Subcutaneous abdominal adipose tissue (tissue), 5 donors: ENCODE measurements around the gene JPH2.
"Not testable (repeated sequence)": the region's sequence is repeated elsewhere in the genome, so short reads cannot be mapped to it uniquely, and the experiment has no call there.

ENCODE experiments used
- H3K27ac ChIP-seq: one replicate; pipeline ENCODE4 v1.7.0; 2013; ENCODE audit warnings: low read depth, mild to moderate bottlenecking, inconsistent platforms, low read length, moderate library complexity
- H3K27me3 ChIP-seq, 5 donors: one replicate each; pipeline ENCODE4 v1.7.0; 2013; ENCODE audit warnings: low read length in 5 of 5, inconsistent platforms in 1 of 5; ENCODE audit not compliant: control insufficient read depth in 5 of 5, insufficient read depth in 4 of 5
- H3K36me3 ChIP-seq, 5 donors: one replicate each; pipeline ENCODE4 v1.7.0; 2013; ENCODE audit warnings: low read length in 5 of 5; ENCODE audit not compliant: control insufficient read depth in 5 of 5, insufficient read depth in 5 of 5
- H3K4me1 ChIP-seq, 5 donors: one replicate each; pipeline ENCODE4 v1.7.0; 2013; ENCODE audit warnings: low read length in 5 of 5, mild to moderate bottlenecking in 3 of 5, moderate library complexity in 1 of 5; ENCODE audit not compliant: control insufficient read depth in 5 of 5, insufficient read depth in 5 of 5
- H3K4me3 ChIP-seq, 5 donors: one replicate each; pipeline ENCODE4 v1.7.0; 2013; ENCODE audit warnings: low read length in 5 of 5, low read depth in 1 of 5
- H3K9ac ChIP-seq, 5 donors: one replicate each; pipeline ENCODE4 v1.7.0; 2013; ENCODE audit warnings: low read length in 5 of 5, mild to moderate bottlenecking in 4 of 5, moderate library complexity in 3 of 5
- H3K9me3 ChIP-seq, 5 donors: one replicate each; pipeline ENCODE4 v1.7.0; 2013; ENCODE audit warnings: low read length in 5 of 5; ENCODE audit not compliant: control insufficient read depth in 5 of 5
- donor health status: healthy.
- donor health status: healthy.
- donor health status: healthy.
- donor health status: healthy.
- donor health status: healthy.

Gene JPH2

DNA sequence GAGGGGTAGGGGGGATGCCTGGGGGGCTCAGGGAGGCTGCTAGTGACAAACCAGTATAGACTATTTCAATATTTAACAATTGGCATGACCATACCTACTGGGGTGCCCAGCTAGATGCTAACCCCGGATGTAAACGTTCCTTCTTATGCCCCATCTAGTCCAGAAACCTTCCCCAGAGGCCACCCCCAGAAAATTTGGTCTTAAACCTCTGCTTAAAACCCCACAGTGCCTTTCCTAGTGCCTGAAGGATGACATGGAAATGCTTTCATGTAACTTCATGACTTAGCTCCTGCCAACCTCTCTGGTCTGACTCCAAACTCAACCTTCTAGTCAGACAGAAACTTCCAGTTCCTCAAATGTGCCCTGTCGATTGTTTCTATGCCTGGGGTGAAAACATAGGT lies 52.0 kb downstream of the JPH2 start:
- Histone ChIP-seq H3K27me3 (peaks cover 0 to 8% (median 0%) of the 10 kb centered on the region in 5 donors), H3K27ac (no peak overlapping the region), H3K9ac (no peak overlapping the region), H3K36me3 (no peaks in the 10 kb centered on the region), H3K9me3 (no peaks in the 10 kb centered on the region), H3K4me1 (peaks cover 0 to 4% (median 0%) of the 10 kb centered on the region in 5 donors), H3K4me3 (no peak overlapping the region)

DNA sequence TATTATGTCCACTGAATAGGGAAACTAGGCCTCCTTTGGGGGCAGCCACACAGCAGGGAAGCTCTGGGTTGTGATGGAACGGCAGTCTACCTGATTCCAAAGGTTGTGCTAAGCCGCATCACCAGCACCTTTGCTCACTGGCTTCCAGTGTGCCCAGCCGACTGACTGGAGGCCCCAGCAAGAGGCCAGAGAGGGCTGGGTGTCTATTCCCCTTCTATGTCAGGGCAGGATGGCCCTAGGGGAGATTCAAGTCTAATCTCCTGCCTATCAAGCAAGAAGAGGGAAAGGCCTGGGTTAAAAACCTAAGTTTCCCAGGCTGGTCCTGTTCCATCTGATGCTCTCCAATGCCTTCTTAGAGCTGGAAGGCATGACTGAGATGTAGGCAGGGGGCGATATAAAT lies 53.6 kb downstream of the JPH2 start:
- Histone ChIP-seq H3K4me1 (peaks cover 0 to 2% (median 0%) of the 10 kb centered on the region in 5 donors), H3K36me3 (no peaks in the 10 kb centered on the region), H3K27ac (no peak overlapping the region)

DNA sequence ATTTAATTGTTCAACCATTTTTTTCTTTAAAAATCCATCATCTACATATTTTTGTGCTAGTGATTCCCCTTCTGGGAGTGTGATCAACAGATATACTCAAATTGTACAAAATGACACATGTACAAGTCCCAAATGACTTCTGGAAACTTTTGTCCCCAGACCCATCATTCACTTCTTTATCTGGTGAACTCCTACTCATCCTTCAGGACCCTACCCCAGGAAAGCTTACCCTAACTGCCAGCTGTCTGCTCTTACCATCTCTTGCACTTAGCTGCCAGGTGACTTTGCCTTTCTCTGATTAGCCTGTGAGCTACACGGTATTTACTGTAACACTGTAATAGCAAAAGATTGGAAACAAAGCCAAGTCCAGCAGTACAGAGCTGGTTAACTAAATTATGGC lies 55.3 kb downstream of the JPH2 start:
- Histone ChIP-seq H3K9me3 (no peaks in the 10 kb centered on the region), H3K27me3 (peaks cover 0 to 2% (median under 1%) of the 10 kb centered on the region in 5 donors), H3K27ac (no peak overlapping the region), H3K4me1 (no peaks in the 10 kb centered on the region), H3K9ac (no peak overlapping the region), H3K4me3 (no peak overlapping the region), H3K36me3 (no peaks in the 10 kb centered on the region)

More for the DNA sequence above, 53.6 kb downstream of the JPH2 start:
- H3K27me3 ChIP-seq = peaks cover 0 to 8% (median 0%) of the 10 kb centered on the region in 5 donors
- no peak overlapping the region for H3K4me3 ChIP-seq
- H3K9ac ChIP-seq = no peak overlapping the region
- H3K9me3 ChIP-seq = no peaks in the 10 kb centered on the region

DNA sequence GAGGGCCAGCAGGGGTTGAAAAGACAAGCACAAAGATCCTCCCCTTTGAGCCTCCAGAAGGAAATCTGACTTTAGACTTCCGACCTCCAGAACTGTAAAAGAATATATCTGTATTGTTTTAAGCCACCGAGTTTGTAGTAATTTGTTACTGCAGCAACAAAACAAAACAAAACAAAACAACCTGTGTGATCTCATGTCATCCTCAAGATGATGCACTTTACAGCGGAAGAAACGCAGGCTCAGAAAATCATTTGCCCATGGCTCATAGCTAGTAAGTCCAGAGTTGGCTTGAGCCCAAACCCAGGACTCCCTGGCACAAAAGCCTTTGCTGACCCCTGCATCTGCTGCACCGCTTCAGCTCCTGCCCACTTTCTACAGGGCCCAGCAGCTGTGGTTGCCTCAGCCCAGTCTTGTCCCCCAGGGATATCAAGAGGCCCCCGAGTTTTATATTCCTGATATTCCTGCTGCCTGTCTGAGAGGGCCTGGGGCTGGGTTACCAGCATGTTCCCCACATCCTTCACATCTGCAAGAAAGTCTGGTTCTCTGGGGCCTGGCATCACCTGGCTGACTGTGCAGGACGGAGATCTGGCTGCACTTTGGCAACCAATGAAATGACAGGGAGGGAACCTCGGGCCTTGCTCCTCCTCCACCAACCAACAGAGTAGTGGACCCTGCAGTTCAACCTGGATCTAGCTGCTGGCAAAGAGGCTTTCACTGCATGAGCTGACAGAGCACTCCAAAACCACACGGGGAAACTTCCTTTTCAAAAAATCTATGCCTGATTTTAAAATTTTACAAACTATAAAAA lies 56.9 kb downstream of the JPH2 start:
- H3K4me3 ChIP-seq = no peak overlapping the region
- H3K27ac ChIP-seq = no peak overlapping the region
- no peaks in the 10 kb centered on the region for H3K9me3 ChIP-seq
- H3K9ac ChIP-seq = no peak overlapping the region
- H3K4me1 ChIP-seq = no peaks in the 10 kb centered on the region
- no peaks in the 10 kb centered on the region for H3K36me3 ChIP-seq
- H3K27me3 ChIP-seq = peaks cover 0 to 5% (median 3%) of the 10 kb centered on the region in 5 donors

DNA sequence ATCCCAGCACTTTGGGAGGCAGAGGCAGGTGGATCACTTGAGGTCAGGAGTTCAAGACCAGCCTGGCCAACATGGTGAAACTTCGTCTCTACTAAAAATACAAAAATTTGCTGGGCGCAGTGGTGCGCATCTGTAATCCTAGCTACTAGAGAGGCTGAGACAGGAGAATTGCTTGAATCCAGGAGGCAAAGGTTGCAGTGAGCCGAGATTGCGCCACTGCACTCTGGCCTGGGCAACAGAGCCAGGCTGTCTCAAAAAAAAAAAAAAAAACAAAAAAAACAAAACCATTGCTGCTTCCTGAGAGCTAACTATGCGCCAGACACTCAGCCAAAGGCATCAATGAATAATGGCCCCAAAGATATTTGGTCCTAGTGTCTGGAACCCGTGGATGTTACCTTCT lies 57.7 kb downstream of the JPH2 start:
- H3K4me1 ChIP-seq, H3K9ac ChIP-seq, H3K27ac ChIP-seq, H3K36me3 ChIP-seq, H3K9me3 ChIP-seq, H3K27me3 ChIP-seq, H3K4me3 ChIP-seq: not testable (repeated sequence)

- H3K27me3 ChIP-seq = peaks cover 3 to 13% (median 5%) of the 10 kb centered on the region in 5 donors
- no peak overlapping the region for H3K9ac ChIP-seq
- H3K4me1 ChIP-seq = no peaks in the 10 kb centered on the region
- H3K4me3 ChIP-seq = no peak overlapping the region
- no peak overlapping the region for H3K27ac ChIP-seq
- H3K36me3 ChIP-seq = no peaks in the 10 kb centered on the region
- H3K9me3 ChIP-seq = no peaks in the 10 kb centered on the region
Observed at GRCh38 chr20:44126445-44126844, 60.5 kb downstream of the JPH2 start.

GRCh38 chr20:44125332-44126127 lies 61.5 kb downstream of the JPH2 start:
- no peak overlapping the region for H3K4me3 ChIP-seq
- H3K36me3 ChIP-seq = no peaks in the 10 kb centered on the region
- no peaks in the 10 kb centered on the region for H3K9me3 ChIP-seq
- no peak overlapping the region for H3K27ac ChIP-seq
- H3K4me1 ChIP-seq = no peaks in the 10 kb centered on the region
- no peak overlapping the region for H3K9ac ChIP-seq
- H3K27me3 ChIP-seq = peaks cover 3 to 13% (median 5%) of the 10 kb centered on the region in 5 donors

DNA sequence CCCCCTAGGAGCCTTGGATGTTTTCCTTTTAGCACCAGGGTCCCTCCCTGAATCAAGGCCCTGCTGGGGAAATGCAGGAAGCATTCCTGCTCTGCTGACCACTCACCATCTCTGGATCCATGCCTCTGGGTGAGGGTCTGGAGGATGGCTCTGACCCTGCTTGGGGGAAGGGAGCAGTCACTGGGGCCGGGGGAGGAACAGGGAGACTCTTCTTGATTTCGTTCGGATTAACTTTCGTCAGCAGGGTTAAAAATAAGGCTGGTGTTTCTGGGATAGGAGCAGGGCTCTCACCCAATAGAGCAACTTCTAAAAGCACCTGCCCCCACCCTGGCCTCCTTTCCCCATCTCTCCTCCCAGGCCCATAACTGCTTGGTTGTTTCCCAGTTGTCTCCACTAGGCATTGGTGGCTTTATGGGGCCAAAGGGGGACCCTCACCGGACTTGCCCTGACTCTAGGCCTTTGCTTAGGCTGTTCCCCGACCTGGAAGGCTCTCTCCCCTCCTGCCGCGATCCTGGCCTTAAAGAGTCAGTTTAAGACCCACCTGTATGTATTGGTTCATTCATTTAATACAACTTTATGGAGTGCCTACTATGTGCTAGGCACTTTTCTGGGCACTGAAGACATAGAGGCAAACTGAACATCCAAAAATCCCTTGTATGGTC lies 63.0 kb downstream of the JPH2 start:
- no peaks in the 10 kb centered on the region for H3K9me3 ChIP-seq
- H3K27ac ChIP-seq = no peak overlapping the region
- H3K27me3 ChIP-seq = peaks cover 3 to 13% (median 5%) of the 10 kb centered on the region in 5 donors
- H3K4me3 ChIP-seq = no peak overlapping the region
- H3K36me3 ChIP-seq = no peaks in the 10 kb centered on the region
- no peak overlapping the region for H3K9ac ChIP-seq
- H3K4me1 ChIP-seq = no peaks in the 10 kb centered on the region

DNA sequence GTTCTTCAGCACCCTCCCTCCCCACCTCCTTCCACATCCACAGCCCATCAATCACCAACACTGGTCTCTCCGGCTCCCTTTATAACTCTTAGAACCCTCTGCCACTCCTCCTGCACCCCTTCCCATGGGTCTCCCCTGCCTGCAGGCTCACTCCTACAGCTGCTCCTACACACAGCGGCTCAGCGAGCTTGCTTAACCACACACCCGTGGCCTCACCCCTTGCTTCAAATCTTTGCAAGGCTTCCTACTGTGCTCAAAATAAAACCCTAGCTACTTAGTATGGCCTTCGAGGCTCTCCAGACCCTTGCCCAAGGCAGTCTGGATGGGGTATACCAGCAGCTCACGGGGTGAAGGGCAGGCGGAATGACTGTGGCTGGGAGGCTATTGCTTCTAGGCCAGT lies 63.7 kb downstream of the JPH2 start:
- no peak overlapping the region for H3K27ac ChIP-seq
- H3K4me1 ChIP-seq = no peaks in the 10 kb centered on the region
- H3K9me3 ChIP-seq = no peaks in the 10 kb centered on the region
- H3K36me3 ChIP-seq = no peaks in the 10 kb centered on the region
- H3K27me3 ChIP-seq = peaks cover 3 to 13% (median 5%) of the 10 kb centered on the region in 5 donors
- H3K4me3 ChIP-seq = no peak overlapping the region
- no peak overlapping the region for H3K9ac ChIP-seq
